Gastrocnemius medialis (tissue), 4 donors: Measurements from ENCODE around the gene GLB1L.
A peak's percentile ranks its signal among the peaks of the same experiment; 100 is the strongest.

ENCODE experiments used
- CTCF ChIP-seq, 5 experiments: fragments of 450-650 bp in 3 of 5; fragments of 200-600 bp in 2 of 5; sonication (generic) in 2 of 5; IDR thresholded peaks in 4 of 5; conservative IDR thresholded peaks in 1 of 5; 1 replicate in 4 of 5; 2 replicates in 1 of 5; pipeline ENCODE4 v1.5.1; 2016 to 2019; ENCODE audit warnings: antibody characterized with exemption in 5 of 5, mild to moderate bottlenecking in 3 of 5, moderate library complexity in 3 of 5
- POLR2A ChIP-seq, 2 donors: fragments of 450-650 bp; IDR thresholded peaks; one replicate each; pipeline ENCODE4 v1.6.1; 2017; ENCODE audit warnings: antibody characterized with exemption in 2 of 2, mild to moderate bottlenecking in 2 of 2, moderate library complexity in 2 of 2

GRCh38 chr2:219277703-219278654 is 32.7 kb upstream of the GLB1L start:
- TF ChIP-seq CTCF (IDR thresholded peaks at IDR 0.05 in 4 of 5, conservative IDR thresholded peaks at IDR 0.05 in 1 of 5) (peak; percentile 92 to 99 (median 98)), POLR2A (IDR thresholded peaks at IDR 0.05) (no peak)
